ENCODE results near the gene MYH11.

The MYH11 gene

DNA sequence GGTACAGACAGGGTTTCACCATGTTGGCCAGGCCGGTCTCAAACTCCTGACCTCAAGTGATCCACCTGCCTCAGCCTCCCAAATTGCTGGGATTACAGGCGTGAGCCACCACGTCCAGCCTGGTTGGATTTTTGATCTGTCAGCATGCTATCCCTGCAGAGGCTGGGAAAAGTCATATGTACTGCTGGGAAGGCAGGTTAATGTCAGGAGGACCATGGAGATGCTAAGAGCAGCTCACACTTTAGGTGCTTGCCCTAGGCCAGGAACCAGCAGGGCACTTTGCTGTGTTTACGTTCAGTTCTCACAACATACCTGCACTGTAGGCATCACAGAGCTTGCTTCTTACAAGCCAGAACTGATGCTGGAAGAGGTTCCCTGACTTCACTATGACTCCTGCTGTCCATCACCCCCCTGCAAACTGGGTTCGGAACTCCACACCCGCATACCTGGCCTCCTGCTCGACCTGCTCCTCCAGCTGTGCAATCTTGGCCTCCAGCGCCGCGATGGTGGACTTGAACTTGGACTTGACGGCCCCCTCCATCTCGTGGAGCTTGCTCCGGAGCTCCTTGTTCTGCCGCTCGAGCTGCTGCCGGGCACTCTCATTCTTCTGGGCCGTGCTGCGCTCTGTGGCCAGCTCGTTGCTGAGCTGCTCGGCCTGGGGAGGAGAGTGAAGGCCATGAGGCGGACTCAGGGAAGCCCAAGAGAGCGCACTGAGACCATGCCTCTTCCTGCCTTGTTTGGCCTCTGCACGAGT lies 140.0 kb downstream of the MYH11 start:
- H3K36me3 ChIP-seq (ENCODE audit: control insufficient read depth, insufficient read depth, low read length) = no peaks in the 10 kb centered on the region
- no peak overlapping the region for H3K9ac ChIP-seq
- no peak overlapping the region for H3K4me2 ChIP-seq (ENCODE audit: low read length)
- no peak overlapping the region for H2AFZ ChIP-seq
- H3K4me3 ChIP-seq (ENCODE audit: low read depth, low read length) = no peak overlapping the region
- H3K27ac ChIP-seq = no peak overlapping the region
- H3K9me3 ChIP-seq (ENCODE audit: control insufficient read depth, low read length) = no peaks in the 10 kb centered on the region
- no peaks in the 10 kb centered on the region for H3K27me3 ChIP-seq (ENCODE audit: control insufficient read depth, insufficient read depth, low read length)
- no peaks in the 10 kb centered on the region for H3K79me2 ChIP-seq
- no peaks in the 10 kb centered on the region for H3K4me1 ChIP-seq
- TF ChIP-seq, protein P1, sequence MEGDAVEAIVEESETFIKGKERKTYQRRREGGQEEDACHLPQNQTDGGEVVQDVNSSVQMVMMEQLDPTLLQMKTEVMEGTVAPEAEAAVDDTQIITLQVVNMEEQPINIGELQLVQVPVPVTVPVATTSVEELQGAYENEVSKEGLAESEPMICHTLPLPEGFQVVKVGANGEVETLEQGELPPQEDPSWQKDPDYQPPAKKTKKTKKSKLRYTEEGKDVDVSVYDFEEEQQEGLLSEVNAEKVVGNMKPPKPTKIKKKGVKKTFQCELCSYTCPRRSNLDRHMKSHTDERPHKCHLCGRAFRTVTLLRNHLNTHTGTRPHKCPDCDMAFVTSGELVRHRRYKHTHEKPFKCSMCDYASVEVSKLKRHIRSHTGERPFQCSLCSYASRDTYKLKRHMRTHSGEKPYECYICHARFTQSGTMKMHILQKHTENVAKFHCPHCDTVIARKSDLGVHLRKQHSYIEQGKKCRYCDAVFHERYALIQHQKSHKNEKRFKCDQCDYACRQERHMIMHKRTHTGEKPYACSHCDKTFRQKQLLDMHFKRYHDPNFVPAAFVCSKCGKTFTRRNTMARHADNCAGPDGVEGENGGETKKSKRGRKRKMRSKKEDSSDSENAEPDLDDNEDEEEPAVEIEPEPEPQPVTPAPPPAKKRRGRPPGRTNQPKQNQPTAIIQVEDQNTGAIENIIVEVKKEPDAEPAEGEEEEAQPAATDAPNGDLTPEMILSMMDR (IDR thresholded peaks at IDR 0.05) = no peak

DNA sequence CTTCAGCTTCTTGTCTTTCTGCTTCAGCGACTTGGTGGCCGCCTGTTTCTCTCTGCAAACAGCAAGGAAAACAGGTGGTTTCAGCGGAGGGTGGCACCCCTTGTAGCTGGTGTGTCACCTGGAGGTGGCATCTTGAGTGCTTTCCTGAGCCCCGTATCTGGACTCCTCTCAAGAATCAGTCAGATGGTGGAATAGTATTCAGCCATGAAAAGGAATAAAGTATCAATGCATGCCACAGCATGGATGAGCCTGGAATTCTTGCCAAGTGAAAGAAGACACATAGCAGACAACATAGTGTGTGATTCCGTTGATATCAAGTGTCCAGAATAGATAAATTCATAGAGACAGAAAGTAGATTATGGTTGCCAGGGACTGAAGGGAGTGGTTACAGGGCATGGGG lies 141.6 kb downstream of the MYH11 start:
- H3K9me3 ChIP-seq (ENCODE audit: control insufficient read depth, low read length) = no peaks in the 10 kb centered on the region
- TF ChIP-seq, protein P1 (IDR thresholded peaks at IDR 0.05) = no peak
- no peak overlapping the region for H3K9ac ChIP-seq
- H2AFZ ChIP-seq = no peak overlapping the region
- no peak overlapping the region for H3K4me2 ChIP-seq (ENCODE audit: low read length)
- H3K36me3 ChIP-seq (ENCODE audit: control insufficient read depth, insufficient read depth, low read length) = no peaks in the 10 kb centered on the region
- no peaks in the 10 kb centered on the region for H3K4me1 ChIP-seq
- H3K79me2 ChIP-seq = no peaks in the 10 kb centered on the region
- H3K4me3 ChIP-seq (ENCODE audit: low read depth, low read length) = no peak overlapping the region
- H3K27ac ChIP-seq = no peak overlapping the region
- no peaks in the 10 kb centered on the region for H3K27me3 ChIP-seq (ENCODE audit: control insufficient read depth, insufficient read depth, low read length)

DNA sequence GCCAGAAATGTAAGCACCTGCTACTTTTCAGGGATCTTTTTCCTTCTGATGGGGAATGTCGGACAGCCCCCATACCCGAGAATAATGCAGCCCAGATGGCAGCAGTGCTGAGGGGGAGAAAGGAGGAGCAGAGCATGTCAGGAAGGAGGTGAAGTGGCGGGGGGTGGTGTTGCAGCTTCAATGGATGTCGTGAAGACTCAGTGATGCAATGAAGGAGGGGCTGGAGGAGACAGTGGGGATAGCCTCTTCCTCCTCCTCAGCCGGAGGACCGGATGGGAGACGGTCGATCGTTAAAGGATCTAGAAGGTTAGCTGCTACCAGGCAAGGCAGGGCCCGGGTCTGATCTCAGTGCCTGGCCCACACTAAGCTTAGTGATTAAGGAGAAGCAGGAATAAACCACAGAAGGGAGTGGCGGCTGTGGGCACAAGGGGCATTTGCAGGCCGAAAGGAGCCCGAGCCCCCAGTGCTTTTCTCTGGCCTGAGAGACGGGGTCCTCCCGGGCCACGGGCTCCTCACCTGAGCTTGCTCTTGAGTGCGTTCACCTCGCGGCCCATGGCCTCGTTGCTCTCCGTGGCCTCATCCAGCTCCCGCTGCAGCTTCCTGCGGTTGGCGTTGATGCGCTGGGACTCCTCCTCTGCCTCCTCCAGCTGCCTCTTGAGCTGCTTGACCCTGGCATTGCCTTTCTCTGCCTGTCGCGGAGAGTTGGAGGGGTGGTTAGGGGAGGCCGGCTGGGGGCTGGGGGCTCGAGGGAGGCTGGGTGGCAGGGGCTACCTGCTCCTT lies 142.2 kb downstream of the MYH11 start:
- Histone ChIP-seq H3K4me2 (ENCODE audit: low read length) (no peak overlapping the region), H3K27ac (no peak overlapping the region)

DNA sequence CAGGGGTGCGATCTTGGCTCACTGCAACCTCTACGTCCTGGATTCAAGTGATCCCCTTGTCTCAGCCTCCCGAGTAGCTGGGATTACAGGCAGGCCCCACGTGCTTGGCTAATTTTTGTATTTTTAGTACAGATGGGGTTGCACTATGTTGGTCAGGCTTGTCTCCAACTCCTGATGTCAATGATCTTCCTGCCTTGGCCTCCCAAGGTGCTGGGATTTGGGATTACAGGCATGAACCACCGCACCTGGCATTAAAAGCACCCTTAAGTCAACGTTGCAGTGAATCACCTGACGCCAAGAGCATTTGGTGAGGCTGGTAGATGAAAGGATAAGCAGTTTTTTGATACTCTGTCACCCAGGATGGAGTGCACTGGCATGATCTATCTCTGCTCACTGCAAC lies 147.8 kb downstream of the MYH11 start:
- Histone ChIP-seq H3K4me1 (no peaks in the 10 kb centered on the region), H3K27ac (no peak overlapping the region), H3K9ac (no peak overlapping the region), H3K27me3 (ENCODE audit: control insufficient read depth, insufficient read depth, low read length) (no peaks in the 10 kb centered on the region), H3K79me2 (no peaks in the 10 kb centered on the region), H2AFZ (no peak overlapping the region), H3K4me3 (ENCODE audit: low read depth, low read length) (no peak overlapping the region), H3K9me3 (ENCODE audit: control insufficient read depth, low read length) (no peaks in the 10 kb centered on the region), H3K36me3 (ENCODE audit: control insufficient read depth, insufficient read depth, low read length) (no peaks in the 10 kb centered on the region), H3K4me2 (ENCODE audit: low read length) (no peak overlapping the region)
- TF ChIP-seq, protein P1 (IDR thresholded peaks at IDR 0.05) = no peak

More for the DNA sequence above, 142.2 kb downstream of the MYH11 start:
- no peak overlapping the region for H2AFZ ChIP-seq
- no peaks in the 10 kb centered on the region for H3K36me3 ChIP-seq (ENCODE audit: control insufficient read depth, insufficient read depth, low read length)
- TF ChIP-seq, protein P1 (IDR thresholded peaks at IDR 0.05) = no peak
- H3K9me3 ChIP-seq (ENCODE audit: control insufficient read depth, low read length) = no peaks in the 10 kb centered on the region
- H3K79me2 ChIP-seq = no peaks in the 10 kb centered on the region
- no peak overlapping the region for H3K4me3 ChIP-seq (ENCODE audit: low read depth, low read length)
- no peaks in the 10 kb centered on the region for H3K27me3 ChIP-seq (ENCODE audit: control insufficient read depth, insufficient read depth, low read length)
- no peak overlapping the region for H3K9ac ChIP-seq
- H3K4me1 ChIP-seq = no peaks in the 10 kb centered on the region
